Measurements from ENCODE around the gene FNDC7.
A peak's percentile ranks its signal among the peaks of the same experiment; 100 is the strongest.
"Not testable (repeated sequence)": the region's sequence is repeated elsewhere in the genome, so short reads cannot be mapped to it uniquely, and the experiment has no call there.

Gene FNDC7

GRCh38 chr1:108681701-108682100 is 31.0 kb upstream of the FNDC7 start:
- H3K4ac ChIP-seq (ENCODE audit: low read length); H2BK15ac ChIP-seq (ENCODE audit: low read length); H4K8ac ChIP-seq (ENCODE audit: low read depth, low read length); H3K36me3 ChIP-seq (replicated peaks in 1 of 2; ENCODE audit: control insufficient read depth in 2 of 2, insufficient read depth in 2 of 2, low read length in 2 of 2); H2BK5ac ChIP-seq (ENCODE audit: low read length); H3K4me3 ChIP-seq (ENCODE audit: low read length in 2 of 2); DNase-seq (ENCODE audit: low spot score); H3K9ac ChIP-seq (ENCODE audit: low read depth, low read length, poor library complexity); H3K79me1 ChIP-seq (ENCODE audit: low read depth, low read length); H2BK12ac ChIP-seq (ENCODE audit: low read length); H3K4me2 ChIP-seq (ENCODE audit: insufficient read depth, low read length, poor library complexity, severe bottlenecking); H2BK120ac ChIP-seq (ENCODE audit: low read depth, low read length); H3K9me3 ChIP-seq (replicated peaks in 1 of 2; ENCODE audit: control insufficient read depth in 2 of 2, insufficient read depth in 1 of 2, low read depth in 1 of 2, low read length in 2 of 2); H3K23ac ChIP-seq (ENCODE audit: low read depth, low read length, poor library complexity); H3K14ac ChIP-seq (ENCODE audit: low read length); H3K27ac ChIP-seq (replicated peaks; ENCODE audit: low read length); H3K27me3 ChIP-seq (ENCODE audit: control insufficient read depth in 3 of 3, insufficient read depth in 3 of 3, low read depth in 1 of 3, low read length in 3 of 3); H4K91ac ChIP-seq (ENCODE audit: low read depth, low read length, poor library complexity); H2AK5ac ChIP-seq (ENCODE audit: low read depth, low read length); H3K4me1 ChIP-seq (ENCODE audit: control insufficient read depth in 2 of 2, insufficient read depth in 1 of 2, low read depth in 1 of 2, low read length in 2 of 2); H3K18ac ChIP-seq (ENCODE audit: low read length): not testable (repeated sequence)
- no CpG with 5 or more reads among the region's 4 CpGs for WGBS, 2 donors (ENCODE audit: extremely low coverage in 2 of 2, insufficient read length in 2 of 2, insufficient replicate concordance in 1 of 2)
- peak overlapping the region; percentile 61 for H2AFZ ChIP-seq (ENCODE audit: low read length)

GRCh38 chr1:108685529-108685928 is 27.2 kb upstream of the FNDC7 start:
- DNase-seq (ENCODE audit: low spot score) = no peak
- H3K79me1 ChIP-seq (ENCODE audit: low read depth, low read length) = no peaks in the 10 kb centered on the region
- no peak overlapping the region for H2AK5ac ChIP-seq (ENCODE audit: low read depth, low read length)
- H3K27me3 ChIP-seq (ENCODE audit: control insufficient read depth in 3 of 3, insufficient read depth in 3 of 3, low read depth in 1 of 3, low read length in 3 of 3) = peaks cover 0 to 2% (median 0%) of the 10 kb centered on the region in 3 experiments
- no peaks in the 10 kb centered on the region for H3K36me3 ChIP-seq (replicated peaks in 1 of 2; ENCODE audit: control insufficient read depth in 2 of 2, insufficient read depth in 2 of 2, low read length in 2 of 2)
- WGBS, 2 donors (ENCODE audit: extremely low coverage in 2 of 2, insufficient read length in 2 of 2, insufficient replicate concordance in 1 of 2) = no CpG with 5 or more reads among the region's 1 CpG
- no peak overlapping the region for H3K23ac ChIP-seq (ENCODE audit: low read depth, low read length, poor library complexity)
- no peak overlapping the region for H3K14ac ChIP-seq (ENCODE audit: low read length)
- no peak overlapping the region for H4K91ac ChIP-seq (ENCODE audit: low read depth, low read length, poor library complexity)
- no peak overlapping the region for H4K8ac ChIP-seq (ENCODE audit: low read depth, low read length)
- H2BK5ac ChIP-seq (ENCODE audit: low read length) = no peak overlapping the region
- no peaks in the 10 kb centered on the region for H3K4me1 ChIP-seq (ENCODE audit: control insufficient read depth in 2 of 2, insufficient read depth in 1 of 2, low read depth in 1 of 2, low read length in 2 of 2)
- no peaks in the 10 kb centered on the region for H3K9me3 ChIP-seq (replicated peaks in 1 of 2; ENCODE audit: control insufficient read depth in 2 of 2, insufficient read depth in 1 of 2, low read depth in 1 of 2, low read length in 2 of 2)
- no peak overlapping the region for H2BK12ac ChIP-seq (ENCODE audit: low read length)
- H3K9ac ChIP-seq (ENCODE audit: low read depth, low read length, poor library complexity) = no peak overlapping the region
- H3K4me2 ChIP-seq (ENCODE audit: insufficient read depth, low read length, poor library complexity, severe bottlenecking) = no peak overlapping the region
- no peak overlapping the region for H3K18ac ChIP-seq (ENCODE audit: low read length)
- no peak overlapping the region for H3K4me3 ChIP-seq (ENCODE audit: low read length in 2 of 2)
- H2AFZ ChIP-seq (ENCODE audit: low read length) = no peak overlapping the region
- H3K4ac ChIP-seq (ENCODE audit: low read length) = no peak overlapping the region
- no peak overlapping the region for H2BK120ac ChIP-seq (ENCODE audit: low read depth, low read length)
- H3K27ac ChIP-seq (replicated peaks; ENCODE audit: low read length) = no peak overlapping the region
- H2BK15ac ChIP-seq (ENCODE audit: low read length) = no peak overlapping the region

DNA sequence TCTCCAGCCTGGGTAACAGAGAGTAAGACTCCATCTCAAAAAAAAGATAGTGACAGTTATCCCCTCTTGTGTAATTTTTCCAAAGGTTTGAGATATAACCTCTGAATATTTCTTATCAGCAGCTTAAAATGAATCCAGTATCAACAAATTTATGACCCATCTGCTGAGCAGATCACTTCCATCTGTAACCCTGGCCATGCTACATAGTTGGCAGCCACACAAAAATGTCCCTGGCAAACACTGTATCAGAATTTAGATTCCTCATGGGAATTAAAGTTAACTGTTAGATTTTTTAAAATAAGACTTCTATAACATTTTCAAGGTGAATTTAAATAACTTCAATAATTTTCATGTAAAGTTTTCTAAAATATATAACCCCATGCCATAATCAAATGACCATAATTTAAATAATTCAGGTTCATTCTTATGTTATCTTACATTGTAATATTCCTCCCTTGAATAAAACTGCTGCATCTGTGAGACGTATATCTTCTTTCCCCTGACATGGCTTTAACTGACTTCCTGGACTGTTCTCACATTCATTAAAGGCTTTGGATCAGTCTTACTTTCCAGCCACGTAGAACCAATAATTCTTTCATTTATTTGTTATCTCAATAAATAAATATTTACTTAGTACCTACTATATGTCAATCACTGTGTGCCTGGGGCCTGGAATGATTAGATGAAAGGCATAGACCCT is 25.9 kb upstream of the FNDC7 start:
- Histone ChIP-seq H3K4me1 (ENCODE audit: control insufficient read depth in 2 of 2, insufficient read depth in 1 of 2, low read depth in 1 of 2, low read length in 2 of 2) (peaks cover 1 to 4% of the 10 kb centered on the region in 2 donors), H3K4me3 (ENCODE audit: low read length in 2 of 2) (no peak overlapping the region), H3K9ac (ENCODE audit: low read depth, low read length, poor library complexity) (no peak overlapping the region), H2AK5ac (ENCODE audit: low read depth, low read length) (no peak overlapping the region), H3K18ac (ENCODE audit: low read length) (no peak overlapping the region), H2AFZ (ENCODE audit: low read length) (no peak overlapping the region), H3K14ac (ENCODE audit: low read length) (no peak overlapping the region), H2BK15ac (ENCODE audit: low read length) (no peak overlapping the region), H4K8ac (ENCODE audit: low read depth, low read length) (no peak overlapping the region), H3K36me3 (replicated peaks in 1 of 2; ENCODE audit: control insufficient read depth in 2 of 2, insufficient read depth in 2 of 2, low read length in 2 of 2) (no peaks in the 10 kb centered on the region), H3K23ac (ENCODE audit: low read depth, low read length, poor library complexity) (no peak overlapping the region), H2BK5ac (ENCODE audit: low read length) (no peak overlapping the region), H2BK120ac (ENCODE audit: low read depth, low read length) (no peak overlapping the region), H2BK12ac (ENCODE audit: low read length) (no peak overlapping the region), H3K27me3 (ENCODE audit: control insufficient read depth in 3 of 3, insufficient read depth in 3 of 3, low read depth in 1 of 3, low read length in 3 of 3) (peaks cover 0 to 2% (median 0%) of the 10 kb centered on the region in 3 experiments), H3K4ac (ENCODE audit: low read length) (no peak overlapping the region), H4K91ac (ENCODE audit: low read depth, low read length, poor library complexity) (no peak overlapping the region), H3K27ac (replicated peaks; ENCODE audit: low read length) (no peak overlapping the region), H3K9me3 (replicated peaks in 1 of 2; ENCODE audit: control insufficient read depth in 2 of 2, insufficient read depth in 1 of 2, low read depth in 1 of 2, low read length in 2 of 2) (no peaks in the 10 kb centered on the region), H3K4me2 (ENCODE audit: insufficient read depth, low read length, poor library complexity, severe bottlenecking) (no peak overlapping the region), H3K79me1 (ENCODE audit: low read depth, low read length) (no peaks in the 10 kb centered on the region)
- no peak for DNase-seq (ENCODE audit: low spot score)
- WGBS, 2 donors (ENCODE audit: extremely low coverage in 2 of 2, insufficient read length in 2 of 2, insufficient replicate concordance in 1 of 2) = no CpG with 5 or more reads among the region's 2 CpGs

DNA sequence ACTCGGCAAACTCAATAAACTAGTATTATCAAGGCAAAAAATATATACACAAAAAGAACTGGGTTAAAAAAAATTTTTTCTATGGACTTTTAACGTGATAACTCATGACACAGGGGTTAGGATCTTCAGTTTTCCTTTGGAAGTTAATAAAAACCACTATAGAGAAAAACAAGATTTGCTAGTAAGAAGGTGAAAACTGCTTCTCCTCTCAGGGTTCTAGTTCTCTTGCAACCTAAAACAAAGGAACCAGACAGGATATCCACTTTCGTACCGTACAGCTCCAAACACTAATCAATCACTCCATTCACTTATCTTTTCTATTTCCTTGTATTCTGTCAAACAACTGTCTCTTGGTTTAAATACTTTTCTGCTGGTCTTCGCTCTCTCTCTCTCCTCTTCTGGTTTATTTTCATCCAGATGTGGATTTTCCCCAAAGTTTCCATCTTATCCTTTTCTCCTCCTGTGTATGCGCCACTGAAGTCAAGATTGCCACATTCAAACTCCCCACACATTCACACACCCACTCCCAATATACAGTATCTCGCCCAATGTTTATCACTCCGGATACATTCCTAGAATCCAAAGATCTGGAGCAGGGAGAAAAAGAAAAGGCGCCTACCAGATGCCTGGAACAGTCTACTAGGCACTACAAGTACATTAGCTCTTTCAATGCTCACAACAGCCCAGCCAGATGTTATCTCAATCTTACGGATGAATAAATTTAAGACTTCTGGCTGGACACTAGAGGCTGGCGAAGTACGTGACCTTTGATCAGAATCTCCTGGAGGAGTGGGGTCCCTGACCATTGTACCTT is 21.4 kb upstream of the FNDC7 start:
- Histone ChIP-seq H3K79me1 (ENCODE audit: low read depth, low read length) (peaks cover 3% of the 10 kb centered on the region), H4K91ac (ENCODE audit: low read depth, low read length, poor library complexity) (no peak overlapping the region), H2BK120ac (ENCODE audit: low read depth, low read length) (no peak overlapping the region), H3K4ac (ENCODE audit: low read length) (no peak overlapping the region), H3K4me2 (ENCODE audit: insufficient read depth, low read length, poor library complexity, severe bottlenecking) (peak overlapping the region; percentile 72), H2AK5ac (ENCODE audit: low read depth, low read length) (no peak overlapping the region), H3K9me3 (replicated peaks in 1 of 2; ENCODE audit: control insufficient read depth in 2 of 2, insufficient read depth in 1 of 2, low read depth in 1 of 2, low read length in 2 of 2) (no peaks in the 10 kb centered on the region), H2BK5ac (ENCODE audit: low read length) (no peak overlapping the region), H4K8ac (ENCODE audit: low read depth, low read length) (no peak overlapping the region), H3K4me1 (ENCODE audit: control insufficient read depth in 2 of 2, insufficient read depth in 1 of 2, low read depth in 1 of 2, low read length in 2 of 2) (peaks cover 1 to 8% of the 10 kb centered on the region in 2 donors), H3K18ac (ENCODE audit: low read length) (no peak overlapping the region), H2AFZ (ENCODE audit: low read length) (peak overlapping the region; percentile 91), H3K14ac (ENCODE audit: low read length) (no peak overlapping the region), H3K9ac (ENCODE audit: low read depth, low read length, poor library complexity) (peak overlapping the region; percentile 60), H3K27me3 (ENCODE audit: control insufficient read depth in 3 of 3, insufficient read depth in 3 of 3, low read depth in 1 of 3, low read length in 3 of 3) (no peaks in the 10 kb centered on the region), H3K4me3 (ENCODE audit: low read length in 2 of 2) (peak overlapping the region; percentile 84 to 88), H2BK15ac (ENCODE audit: low read length) (no peak overlapping the region), H2BK12ac (ENCODE audit: low read length) (no peak overlapping the region), H3K36me3 (replicated peaks in 1 of 2; ENCODE audit: control insufficient read depth in 2 of 2, insufficient read depth in 2 of 2, low read length in 2 of 2) (peaks cover 2 to 26% of the 10 kb centered on the region in 2 donors), H3K23ac (ENCODE audit: low read depth, low read length, poor library complexity) (no peak overlapping the region), H3K27ac (replicated peaks; ENCODE audit: low read length) (no peak overlapping the region)
- no peak for DNase-seq (ENCODE audit: low spot score)
- WGBS, 2 donors (ENCODE audit: extremely low coverage in 2 of 2, insufficient read length in 2 of 2, insufficient replicate concordance in 1 of 2) = no CpG with 5 or more reads among the region's 12 CpGs

Measured in neuronal stem cell (in vitro differentiated cells).